Naive thymus-derived CD4-positive, alpha-beta T cell (primary cell): ENCODE results near the gene CDC20B. TPM values are rescaled to one million over a fixed set of nuclear protein-coding genes. Genes with fewer than 3 reads are reported as not detected.

Experiments used
- ATAC-seq: fragments of 150-1000 bp; cut with Tn5 transposase; 2 replicates; pipeline ENCODE4 v1.10.0; 2021; ENCODE audit warnings: mild to moderate bottlenecking, moderate library complexity
- CTCF ChIA-PET: fragments of 350-600 bp; sonication (Branson Sonifier 250); formaldehyde crosslinking; loops from one replicate; lab custom pipeline; 2021; ENCODE audit warnings: antibody characterized with exemption; lab: Charles Lee
- POLR2A ChIA-PET: fragments of 350-600 bp; sonication (Branson Sonifier 250); formaldehyde crosslinking; loops from one replicate; lab custom pipeline; 2021; ENCODE audit warnings: antibody characterized with exemption, inconsistent platforms; lab: Charles Lee
- DNase-seq, 9 donors: peaks; one replicate each; pipeline versions ENCODE4 v3.0.0 to v3.0.0-alpha.2; 2020 to 2022; ENCODE audit warnings: mixed read lengths in 1 of 9
- H3K27ac ChIP-seq: one replicate; pipeline ENCODE4 v1.7.0; 2013; ENCODE audit warnings: mild to moderate bottlenecking, low read depth, low read length, moderate library complexity
- H3K27me3 ChIP-seq, 2 donors: one replicate each; pipeline ENCODE4 v1.7.0; 2013; ENCODE audit warnings: low read length in 2 of 2, mild to moderate bottlenecking in 2 of 2, moderate library complexity in 2 of 2; ENCODE audit not compliant: control insufficient read depth in 2 of 2, insufficient read depth in 2 of 2
- H3K36me3 ChIP-seq, 3 experiments: 1 replicate in 2 of 3; 2 replicates in 1 of 3; pipeline ENCODE4 v1.7.0; 2013; ENCODE audit warnings: low read length in 3 of 3, mild to moderate bottlenecking in 3 of 3, moderate library complexity in 1 of 3; ENCODE audit not compliant: insufficient read depth in 3 of 3, control insufficient read depth in 2 of 3
- H3K4me1 ChIP-seq, 2 donors: one replicate each; pipeline ENCODE4 v1.7.0; 2013; ENCODE audit warnings: low read length in 2 of 2, mild to moderate bottlenecking in 2 of 2, moderate library complexity in 1 of 2; ENCODE audit not compliant: control insufficient read depth in 2 of 2, insufficient read depth in 2 of 2
- H3K4me3 ChIP-seq: 2 replicates; pipeline ENCODE4 v1.7.0; 2013; ENCODE audit warnings: mild to moderate bottlenecking, low read length
- H3K9me3 ChIP-seq, 3 experiments: 1 replicate in 2 of 3; 2 replicates in 1 of 3; pipeline ENCODE4 v1.7.0; 2013; ENCODE audit warnings: low read length in 3 of 3; ENCODE audit not compliant: control insufficient read depth in 2 of 3
- H3K27ac Mint-ChIP-seq, 9 donors: one replicate each; pipeline ENCODE4 v1.8.0; 2020 to 2022; ENCODE audit warnings: mixed read lengths in 9 of 9, mild to moderate bottlenecking in 8 of 9, moderate library complexity in 5 of 9, inconsistent platforms in 2 of 9
- H3K27me3 Mint-ChIP-seq, 5 donors: one replicate each; pipeline ENCODE4 v1.8.0; 2021 to 2022; ENCODE audit warnings: mixed read lengths in 5 of 5, mild to moderate bottlenecking in 1 of 5
- H3K36me3 Mint-ChIP-seq, 5 donors: one replicate each; pipeline ENCODE4 v1.8.0; 2020 to 2022; ENCODE audit warnings: mixed read lengths in 5 of 5, mild to moderate bottlenecking in 3 of 5, inconsistent platforms in 1 of 5
- H3K4me1 Mint-ChIP-seq, 7 donors: one replicate each; pipeline ENCODE4 v1.8.0; 2020 to 2022; ENCODE audit warnings: mixed read lengths in 7 of 7, mild to moderate bottlenecking in 3 of 7, inconsistent platforms in 1 of 7
- H3K4me3 Mint-ChIP-seq, 10 donors: one replicate each; pipeline ENCODE4 v1.8.0; 2020 to 2022; ENCODE audit warnings: mild to moderate bottlenecking in 10 of 10, mixed read lengths in 10 of 10, moderate library complexity in 6 of 10, inconsistent platforms in 2 of 10
- H3K9me3 Mint-ChIP-seq, 11 donors: one replicate each; pipeline ENCODE4 v1.8.0; 2020 to 2022; ENCODE audit warnings: mixed read lengths in 11 of 11, mild to moderate bottlenecking in 4 of 11, inconsistent platforms in 1 of 11, moderate library complexity in 1 of 11
- intact Hi-C, 2 donors: fragments of 100-400 bp; cut with micrococcal nuclease; formaldehyde crosslinking; loops; one replicate each; pipeline ENCODE4 v1.15.1; 2023
- polyA plus RNA-seq, 2 donors: library from polyadenylated mRNA; unstranded; fragments of 300-500 nt; fragmentation: Illumina TruSeq; gene quantifications; one replicate each; pipeline ENCODE4 v1.2.3, GENCODE V29; 2021
- total RNA-seq, 6 experiments: library from RNA in 5 of 6; stranded (reverse) in 5 of 6; gene quantifications; 1 replicate in 5 of 6; 2 replicates in 1 of 6; pipeline ENCODE4 v1.2.3 and lab custom pipeline; 2021 to 2026

The CDC20B gene
- total and polyA plus RNA-seq, 7 experiments from 2014 or later, result 0.44 TPM; not detected in 6

GRCh38 chr5:55211184-55211874, 38.4 kb upstream of the CDC20B start:
- no peaks in the 10 kb centered on the region for H3K9me3 ChIP-seq
- H3K9me3 Mint-ChIP-seq, result peaks cover 0 to 1% (median 0%) of the 10 kb centered on the region in 11 donors
- CTCF ChIA-PET, result no interaction called here
- POLR2A ChIA-PET, result no interaction called here
- H3K27ac ChIP-seq, result no peak overlapping the region
- ATAC-seq (no peak), DNase-seq (no peak)
- H3K36me3 Mint-ChIP-seq, result no peaks in the 10 kb centered on the region
- peaks cover 0 to 3% (median 0%) of the 10 kb centered on the region in 7 donors for H3K4me1 Mint-ChIP-seq
- H3K4me1 ChIP-seq, result no peaks in the 10 kb centered on the region
- intact Hi-C loops, result no loop called here
- H3K4me3 Mint-ChIP-seq, result no peak overlapping the region
- H3K36me3 ChIP-seq, result no peaks in the 10 kb centered on the region
- H3K27me3 Mint-ChIP-seq, result peaks cover 10 to 57% (median 13%) of the 10 kb centered on the region in 5 donors
- H3K4me3 ChIP-seq, result no peak overlapping the region
- no peak overlapping the region for H3K27ac Mint-ChIP-seq
- H3K27me3 ChIP-seq, result no peaks in the 10 kb centered on the region

DNA sequence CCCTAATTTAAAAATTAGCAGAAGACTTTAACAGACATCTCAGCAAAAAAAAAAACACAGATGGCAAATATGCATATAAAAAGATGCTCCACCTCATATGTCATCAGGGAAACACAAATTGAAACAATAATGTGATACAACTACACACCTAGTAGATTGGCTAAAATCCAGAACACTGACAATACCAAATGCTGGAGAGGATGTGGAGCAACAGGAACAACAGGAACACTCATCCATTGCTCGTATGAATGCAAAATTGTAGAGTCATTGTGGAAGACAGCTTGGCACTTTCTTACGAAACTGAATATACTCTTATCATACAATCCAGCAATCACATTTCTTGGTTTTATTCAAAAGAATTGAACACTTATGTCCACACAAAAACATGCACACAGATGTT, 32.0 kb upstream of the CDC20B start:
- no peak overlapping the region for H3K4me3 Mint-ChIP-seq
- H3K36me3 ChIP-seq, result no peaks in the 10 kb centered on the region
- no peak overlapping the region for H3K4me3 ChIP-seq
- H3K4me1 Mint-ChIP-seq, result peaks cover 0 to 3% (median 0%) of the 10 kb centered on the region in 7 donors
- DNase-seq, result no peak
- H3K4me1 ChIP-seq, result no peaks in the 10 kb centered on the region
- peaks cover 0 to 4% of the 10 kb centered on the region in 2 donors for H3K27me3 ChIP-seq
- CTCF ChIA-PET, result no interaction called here
- no peak overlapping the region for H3K27ac ChIP-seq
- peaks cover 0 to 4% (median 0%) of the 10 kb centered on the region in 5 donors for H3K36me3 Mint-ChIP-seq
- peaks cover 0 to 5% (median 1%) of the 10 kb centered on the region in 11 donors for H3K9me3 Mint-ChIP-seq
- no peak overlapping the region for H3K27ac Mint-ChIP-seq
- ATAC-seq, result no peak
- peaks cover 33 to 71% (median 43%) of the 10 kb centered on the region in 5 donors for H3K27me3 Mint-ChIP-seq
- POLR2A ChIA-PET, result no interaction called here
- intact Hi-C loops, result no loop called here
- H3K9me3 ChIP-seq, result no peaks in the 10 kb centered on the region

GRCh38 chr5:55191165-55191564, 18.2 kb upstream of the CDC20B start:
- POLR2A ChIA-PET, result no interaction called here
- no peaks in the 10 kb centered on the region for H3K36me3 ChIP-seq
- H3K4me1 ChIP-seq, result no peaks in the 10 kb centered on the region
- H3K27me3 ChIP-seq, result peaks cover 0 to 5% of the 10 kb centered on the region in 2 donors
- H3K36me3 Mint-ChIP-seq, result no peaks in the 10 kb centered on the region
- no peak overlapping the region for H3K27ac ChIP-seq
- ATAC-seq, result no peak
- H3K4me3 ChIP-seq, result no peak overlapping the region
- no peaks in the 10 kb centered on the region for H3K9me3 Mint-ChIP-seq
- no peak overlapping the region for H3K4me3 Mint-ChIP-seq
- H3K9me3 ChIP-seq, result no peaks in the 10 kb centered on the region
- intact Hi-C loops, result no loop called here
- no peaks in the 10 kb centered on the region for H3K4me1 Mint-ChIP-seq
- CTCF ChIA-PET, result no interaction called here
- H3K27me3 Mint-ChIP-seq, result peaks cover 48 to 82% (median 73%) of the 10 kb centered on the region in 5 donors
- no peak overlapping the region for H3K27ac Mint-ChIP-seq
- no peak for DNase-seq

DNA sequence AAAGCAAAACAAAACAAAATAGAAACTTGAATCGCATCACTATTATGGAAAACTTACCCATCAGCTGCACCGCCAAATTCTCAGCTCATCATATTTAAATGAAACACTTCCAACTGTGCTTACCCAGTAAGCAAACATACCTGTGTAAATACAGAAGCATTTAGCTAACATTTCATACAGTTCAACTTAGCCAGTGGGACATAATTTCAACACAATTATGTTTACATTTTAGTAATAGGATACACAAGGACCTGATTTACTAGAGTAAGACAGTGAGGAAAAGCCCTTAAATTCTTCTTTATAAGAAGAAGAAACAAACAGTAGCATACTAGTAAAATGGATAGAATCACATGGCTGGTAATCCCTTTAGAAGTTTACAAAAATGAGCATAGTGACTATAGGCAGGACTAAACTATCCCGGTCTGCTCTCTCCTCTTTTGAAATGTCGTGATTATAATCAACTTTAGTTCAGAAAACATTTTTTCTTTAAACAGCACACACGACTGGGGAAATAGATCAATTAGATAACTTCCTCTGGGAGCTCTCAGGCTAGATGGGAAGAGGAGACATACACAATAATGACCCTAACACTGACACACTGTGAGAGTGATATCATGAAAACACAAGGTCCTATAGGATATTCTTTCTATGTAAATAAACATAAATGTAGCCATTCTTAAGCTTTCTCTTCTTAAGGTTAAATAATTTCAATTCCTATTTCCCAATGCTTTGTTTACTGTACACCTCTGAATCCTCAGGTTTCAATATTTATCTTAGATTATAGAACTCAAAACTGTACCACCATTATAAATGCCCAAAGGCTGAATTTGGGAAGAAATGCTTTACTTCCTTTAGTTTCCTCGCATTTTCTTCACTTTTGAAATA, 15.9 kb upstream of the CDC20B start:
- ATAC-seq, result no peak
- H3K27me3 ChIP-seq, result peaks cover 5 to 9% of the 10 kb centered on the region in 2 donors
- H3K27ac ChIP-seq, result no peak overlapping the region
- Mint-ChIP-seq H3K9me3 (peaks cover 0 to 2% (median 0%) of the 10 kb centered on the region in 11 donors), H3K36me3 (no peaks in the 10 kb centered on the region), H3K27ac (no peak overlapping the region), H3K4me3 (no peak overlapping the region), H3K4me1 (no peaks in the 10 kb centered on the region), H3K27me3 (peaks cover 54 to 79% (median 73%) of the 10 kb centered on the region in 5 donors)
- ChIA-PET POLR2A (no interaction called here), CTCF (interaction anchor here (0.6 kb wide), 1 partner anchor 13 kb away, joined by 5 read pairs; no protein-coding TSS in a partner anchor)
- no peaks in the 10 kb centered on the region for H3K36me3 ChIP-seq
- no peak overlapping the region for H3K4me3 ChIP-seq
- H3K9me3 ChIP-seq, result no peaks in the 10 kb centered on the region
- intact Hi-C loops, result no loop called here
- no peak for DNase-seq
- H3K4me1 ChIP-seq, result no peaks in the 10 kb centered on the region

- Histone ChIP-seq H3K27ac (no peak overlapping the region), H3K9me3 (no peaks in the 10 kb centered on the region), H3K27me3 (peaks cover 0 to 9% of the 10 kb centered on the region in 2 donors), H3K4me3 (no peak overlapping the region), H3K36me3 (no peaks in the 10 kb centered on the region), H3K4me1 (no peaks in the 10 kb centered on the region)
- Mint-ChIP-seq H3K4me1 (no peaks in the 10 kb centered on the region), H3K9me3 (peaks cover 0 to 9% (median 0%) of the 10 kb centered on the region in 11 donors), H3K27ac (no peak overlapping the region), H3K4me3 (no peak overlapping the region), H3K36me3 (no peaks in the 10 kb centered on the region), H3K27me3 (peaks cover 45 to 77% (median 62%) of the 10 kb centered on the region in 5 donors)
- intact Hi-C loops, result no loop called here
- ChIA-PET POLR2A (no interaction called here), CTCF (no interaction called here)
- no peak for DNase-seq
- ATAC-seq, result no peak
Observed at GRCh38 chr5:55187370-55187769, 14.4 kb upstream of the CDC20B start.

DNA sequence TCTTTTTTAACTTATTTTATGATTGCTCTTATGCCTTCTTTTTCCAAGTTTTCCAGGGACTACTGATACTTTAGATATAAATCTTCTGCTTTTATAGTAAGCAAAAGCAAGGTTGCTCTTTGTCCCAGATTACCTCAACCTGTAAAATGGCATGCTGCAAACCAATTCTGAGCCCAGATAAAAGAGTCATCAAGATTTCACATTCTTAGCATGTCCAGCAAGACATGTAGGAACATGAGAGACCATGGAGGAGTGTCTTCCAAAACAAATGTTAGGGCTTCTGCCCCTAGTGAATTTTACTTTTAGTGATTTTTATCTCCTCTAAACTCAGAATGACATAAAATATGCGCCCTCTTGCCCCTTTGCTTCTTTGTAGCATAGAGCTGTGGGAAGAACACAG, 7.0 kb upstream of the CDC20B start:
- no peak overlapping the region for H3K4me3 ChIP-seq
- no peaks in the 10 kb centered on the region for H3K36me3 ChIP-seq
- H3K9me3 ChIP-seq, result no peaks in the 10 kb centered on the region
- Mint-ChIP-seq H3K36me3 (peaks cover 0 to 3% (median 0%) of the 10 kb centered on the region in 5 donors), H3K27me3 (peaks cover 74 to 88% (median 76%) of the 10 kb centered on the region in 5 donors), H3K9me3 (peaks cover 0 to 15% (median 2%) of the 10 kb centered on the region in 11 donors), H3K4me3 (no peak overlapping the region), H3K4me1 (peaks cover 14 to 27% (median 20%) of the 10 kb centered on the region in 7 donors), H3K27ac (no peak overlapping the region)
- no peak for ATAC-seq
- H3K4me1 ChIP-seq, result peaks cover 4 to 9% of the 10 kb centered on the region in 2 donors
- no peak for DNase-seq
- ChIA-PET POLR2A (no interaction called here), CTCF (no interaction called here)
- no peak overlapping the region for H3K27ac ChIP-seq
- peaks cover 20 to 24% of the 10 kb centered on the region in 2 donors for H3K27me3 ChIP-seq
- intact Hi-C loops, result no loop called here
